Esophagus squamous epithelium (tissue), 4 donors: ENCODE results near the gene CDX2.

ENCODE experiments used
- POLR2A ChIP-seq, 4 donors: fragments of 450-650 bp; IDR thresholded peaks; one replicate each; pipeline ENCODE4 v1.6.1; 2017; ENCODE audit warnings: antibody characterized with exemption in 4 of 4, mild to moderate bottlenecking in 4 of 4, moderate library complexity in 3 of 4
- TF ChIP-seq, protein P1 (sequence below), 6 experiments: fragments of 450-650 bp in 4 of 6; fragments of 200-600 bp in 2 of 6; sonication (generic) in 2 of 6; IDR thresholded peaks; one replicate each; pipeline ENCODE4 v1.5.1; 2016 to 2019; ENCODE audit warnings: antibody characterized with exemption in 6 of 6, mild to moderate bottlenecking in 4 of 6, moderate library complexity in 4 of 6

DNA sequence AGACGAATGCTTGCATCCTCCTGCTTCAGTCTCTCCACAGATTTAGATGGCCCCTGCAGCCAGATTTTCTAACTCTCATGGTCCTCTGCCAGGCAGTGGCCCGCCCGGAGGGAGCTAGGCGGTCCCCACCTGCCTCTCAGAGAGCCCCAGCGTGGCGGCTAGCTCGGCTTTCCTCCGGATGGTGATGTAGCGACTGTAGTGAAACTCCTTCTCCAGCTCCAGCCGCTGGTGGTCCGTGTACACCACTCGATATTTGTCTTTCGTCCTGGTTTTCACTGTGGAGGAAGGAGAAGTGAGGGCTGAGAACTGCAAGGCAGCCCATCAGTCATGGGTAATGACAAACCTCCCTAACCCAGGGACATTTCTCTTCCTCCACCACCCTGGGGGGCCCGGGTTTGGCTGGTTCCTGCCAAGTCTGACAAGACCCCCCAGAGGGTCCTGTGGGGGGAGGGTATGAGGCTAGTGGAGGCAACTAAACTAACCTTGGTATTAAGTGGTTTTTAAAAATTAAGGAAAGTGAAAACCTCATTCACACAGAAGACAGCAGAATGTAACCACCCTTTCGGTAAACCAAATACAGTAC lies 4.3 kb downstream of the CDX2 start:
- TF ChIP-seq, protein P1, sequence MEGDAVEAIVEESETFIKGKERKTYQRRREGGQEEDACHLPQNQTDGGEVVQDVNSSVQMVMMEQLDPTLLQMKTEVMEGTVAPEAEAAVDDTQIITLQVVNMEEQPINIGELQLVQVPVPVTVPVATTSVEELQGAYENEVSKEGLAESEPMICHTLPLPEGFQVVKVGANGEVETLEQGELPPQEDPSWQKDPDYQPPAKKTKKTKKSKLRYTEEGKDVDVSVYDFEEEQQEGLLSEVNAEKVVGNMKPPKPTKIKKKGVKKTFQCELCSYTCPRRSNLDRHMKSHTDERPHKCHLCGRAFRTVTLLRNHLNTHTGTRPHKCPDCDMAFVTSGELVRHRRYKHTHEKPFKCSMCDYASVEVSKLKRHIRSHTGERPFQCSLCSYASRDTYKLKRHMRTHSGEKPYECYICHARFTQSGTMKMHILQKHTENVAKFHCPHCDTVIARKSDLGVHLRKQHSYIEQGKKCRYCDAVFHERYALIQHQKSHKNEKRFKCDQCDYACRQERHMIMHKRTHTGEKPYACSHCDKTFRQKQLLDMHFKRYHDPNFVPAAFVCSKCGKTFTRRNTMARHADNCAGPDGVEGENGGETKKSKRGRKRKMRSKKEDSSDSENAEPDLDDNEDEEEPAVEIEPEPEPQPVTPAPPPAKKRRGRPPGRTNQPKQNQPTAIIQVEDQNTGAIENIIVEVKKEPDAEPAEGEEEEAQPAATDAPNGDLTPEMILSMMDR (IDR thresholded peaks at IDR 0.05): no peak
- no peak for TF ChIP-seq POLR2A (IDR thresholded peaks at IDR 0.05)
